Sigmoid colon (tissue), 4 donors: ENCODE data around the gene SHISA5.

Experiments
- CTCF ChIP-seq, 4 experiments: fragments of 450-650 bp in 3 of 4; fragments of 200-600 bp in 1 of 4; IDR thresholded peaks; one replicate each; pipeline ENCODE4 v1.5.1; 2016 to 2019; ENCODE audit warnings: antibody characterized with exemption in 4 of 4, mild to moderate bottlenecking in 3 of 4, moderate library complexity in 2 of 4
- EP300 ChIP-seq, 4 donors: sonication (generic); formaldehyde crosslinking; IDR thresholded peaks; one replicate each; pipeline ENCODE4 v1.6.1; 2017; ENCODE audit warnings: antibody characterized with exemption in 4 of 4
- POLR2AphosphoS5 ChIP-seq, 4 donors: sonication (generic); formaldehyde crosslinking; IDR thresholded peaks; one replicate each; pipeline ENCODE4 v1.6.1; 2017; ENCODE audit warnings: antibody characterized with exemption in 4 of 4

- peak in 3 of 4 experiments; percentile 13 to 31 (median 13) for TF ChIP-seq CTCF (IDR thresholded peaks at IDR 0.05)
- TF ChIP-seq POLR2AphosphoS5 (IDR thresholded peaks at IDR 0.05): no peak
- no peak for TF ChIP-seq EP300 (IDR thresholded peaks at IDR 0.05)
Measured at GRCh38 chr3:48507256-48508061, 3.5 kb upstream of the SHISA5 start.
